Measurements from ENCODE around the gene CDKN1B.
A peak's percentile ranks its signal among the peaks of the same experiment; 100 is the strongest.

The CDKN1B gene

DNA sequence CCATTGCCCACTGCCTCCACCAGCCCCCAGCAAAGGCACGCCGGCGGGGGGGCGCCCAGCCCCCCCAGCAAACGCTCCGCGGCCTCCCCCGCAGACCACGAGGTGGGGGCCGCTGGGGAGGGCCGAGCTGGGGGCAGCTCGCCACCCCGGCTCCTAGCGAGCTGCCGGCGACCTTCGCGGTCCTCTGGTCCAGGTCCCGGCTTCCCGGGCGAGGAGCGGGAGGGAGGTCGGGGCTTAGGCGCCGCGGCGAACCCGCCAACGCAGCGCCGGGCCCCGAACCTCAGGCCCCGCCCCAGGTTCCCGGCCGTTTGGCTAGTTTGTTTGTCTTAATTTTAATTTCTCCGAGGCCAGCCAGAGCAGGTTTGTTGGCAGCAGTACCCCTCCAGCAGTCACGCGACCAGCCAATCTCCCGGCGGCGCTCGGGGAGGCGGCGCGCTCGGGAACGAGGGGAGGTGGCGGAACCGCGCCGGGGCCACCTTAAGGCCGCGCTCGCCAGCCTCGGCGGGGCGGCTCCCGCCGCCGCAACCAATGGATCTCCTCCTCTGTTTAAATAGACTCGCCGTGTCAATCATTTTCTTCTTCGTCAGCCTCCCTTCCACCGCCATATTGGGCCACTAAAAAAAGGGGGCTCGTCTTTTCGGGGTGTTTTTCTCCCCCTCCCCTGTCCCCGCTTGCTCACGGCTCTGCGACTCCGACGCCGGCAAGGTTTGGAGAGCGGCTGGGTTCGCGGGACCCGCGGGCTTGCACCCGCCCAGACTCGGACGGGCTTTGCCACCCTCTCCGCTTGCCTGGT, at the start of gene CDKN1B:
TSS of gene CDKN1B (plus strand) at position 576 of the 793 bp plus-strand sequence. CDS start 472 bp downstream, outside the sequence.
- peak; percentile 63 to 64 for DNase-seq (ENCODE audit: low read depth in 2 of 2)

DNA sequence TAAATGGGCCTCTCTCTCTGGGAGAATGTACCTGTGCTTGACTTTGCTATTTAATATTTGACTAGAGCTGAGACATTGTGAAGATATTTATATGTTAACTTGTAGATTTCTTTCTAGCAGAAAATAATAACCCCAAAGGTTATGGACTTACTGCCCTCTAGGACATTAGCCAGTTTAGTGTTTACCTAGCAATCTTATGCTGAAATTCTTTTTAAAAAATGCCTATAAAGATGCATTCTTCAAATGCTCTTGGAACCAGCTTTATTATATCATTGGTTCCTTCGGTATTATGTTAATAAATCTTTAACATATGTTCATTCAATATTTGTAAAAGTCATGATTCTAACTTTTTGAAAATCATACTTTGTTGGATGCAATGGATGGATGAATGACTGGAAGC, 49.2 kb upstream of the CDKN1B start:
- DNase-seq (ENCODE audit: low read depth in 2 of 2): no peak

DNA sequence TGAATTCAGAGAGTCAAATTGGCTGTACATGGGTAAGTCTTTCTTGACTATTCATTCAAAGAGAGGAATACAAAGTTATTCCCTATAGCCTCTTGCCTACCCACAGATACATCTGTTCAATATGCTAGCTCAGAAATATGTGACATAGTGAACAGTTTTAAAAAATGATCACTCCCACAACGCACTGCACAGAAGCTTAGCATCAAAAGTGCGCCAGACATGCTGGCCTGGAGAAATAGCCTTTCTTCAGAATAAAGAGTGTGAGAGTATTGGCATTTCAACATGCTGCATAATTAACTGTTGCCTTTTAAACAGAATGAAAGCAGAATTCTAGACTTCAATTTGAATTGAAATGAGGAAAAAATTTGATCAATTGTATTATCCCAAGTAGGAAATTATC, 48.1 kb upstream of the CDKN1B start:
- DNase-seq (ENCODE audit: low read depth in 2 of 2): no peak

DNA sequence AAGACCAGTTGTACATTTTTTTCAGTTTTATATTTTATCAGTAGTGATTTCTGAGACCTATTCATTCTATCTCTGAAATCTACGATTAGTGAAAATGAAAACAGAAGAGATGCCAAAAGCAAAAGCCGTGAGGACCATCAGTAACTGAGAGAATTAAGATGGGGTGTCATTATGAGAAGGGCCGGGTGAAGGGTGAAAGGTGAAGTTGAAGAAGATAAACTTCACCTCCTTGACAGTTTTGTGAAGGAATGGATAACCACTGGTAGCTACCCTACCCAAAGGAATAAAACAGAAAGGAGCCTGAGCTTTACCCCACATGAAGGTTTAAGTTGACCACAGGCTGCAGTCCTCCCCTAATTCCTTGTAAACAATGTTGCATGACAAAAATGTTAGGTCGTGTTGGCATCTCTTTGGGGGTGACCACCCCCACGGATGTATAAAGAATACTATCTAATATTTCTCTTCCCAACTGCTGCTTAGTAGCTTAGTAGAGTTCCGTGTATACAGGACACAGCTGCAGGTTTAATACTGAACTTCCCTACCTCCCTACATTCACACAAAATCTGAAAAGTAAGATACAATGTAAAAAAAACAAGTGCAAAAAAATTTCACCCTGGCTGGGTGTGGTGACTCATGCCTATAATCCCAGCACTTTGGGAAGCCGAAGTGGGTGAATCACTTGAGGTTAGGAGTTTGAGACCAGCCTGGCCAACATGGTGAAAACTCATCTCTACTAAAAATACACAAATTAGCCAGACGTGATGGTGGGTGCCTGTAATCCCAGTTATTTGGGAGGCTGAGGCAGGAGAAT, 45.1 kb upstream of the CDKN1B start:
- no peak for DNase-seq (ENCODE audit: low read depth in 2 of 2)

- no peak for DNase-seq (ENCODE audit: low read depth in 2 of 2)
These were observed 43.9 kb upstream of the CDKN1B start for GRCh38 chr12:12673296-12673695.

GRCh38 chr12:12676605-12677004, 40.6 kb upstream of the CDKN1B start:
- DNase-seq (ENCODE audit: low read depth in 2 of 2): no peak

DNA sequence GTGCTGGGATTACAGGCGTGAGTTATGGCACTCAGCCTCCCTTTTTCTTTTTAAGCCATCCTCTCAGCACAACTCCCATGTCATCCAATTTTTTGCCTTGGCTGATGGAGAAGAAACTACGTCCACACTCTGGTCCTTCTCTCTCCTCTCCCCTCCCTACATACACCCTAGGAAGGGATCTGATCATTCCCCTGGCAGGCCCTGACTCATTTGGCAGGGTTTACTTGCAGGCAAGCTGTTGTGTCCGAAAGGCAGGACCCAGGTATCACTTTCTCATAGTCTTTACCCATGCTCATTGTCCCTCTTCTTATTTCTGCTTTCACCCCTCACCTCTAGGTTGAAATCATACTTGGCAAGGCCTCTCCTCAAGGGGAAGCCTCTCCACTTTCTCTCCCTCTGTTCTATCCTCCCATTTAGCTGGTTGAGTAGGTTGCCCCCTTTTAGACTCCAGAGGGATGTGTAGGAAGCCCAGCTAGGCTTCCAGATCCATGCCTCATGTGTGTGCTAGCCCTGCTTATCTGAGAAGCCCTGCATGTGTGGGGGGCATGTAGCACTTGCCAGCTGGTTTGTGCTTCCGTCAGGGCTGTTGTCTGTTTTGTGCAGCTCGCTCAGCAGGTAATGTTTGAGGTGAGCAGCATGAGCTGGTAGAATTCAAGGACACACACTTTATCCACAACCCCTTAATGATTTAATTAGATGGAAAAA, 36.0 kb upstream of the CDKN1B start:
- no peak for DNase-seq (ENCODE audit: low read depth in 2 of 2)

DNA sequence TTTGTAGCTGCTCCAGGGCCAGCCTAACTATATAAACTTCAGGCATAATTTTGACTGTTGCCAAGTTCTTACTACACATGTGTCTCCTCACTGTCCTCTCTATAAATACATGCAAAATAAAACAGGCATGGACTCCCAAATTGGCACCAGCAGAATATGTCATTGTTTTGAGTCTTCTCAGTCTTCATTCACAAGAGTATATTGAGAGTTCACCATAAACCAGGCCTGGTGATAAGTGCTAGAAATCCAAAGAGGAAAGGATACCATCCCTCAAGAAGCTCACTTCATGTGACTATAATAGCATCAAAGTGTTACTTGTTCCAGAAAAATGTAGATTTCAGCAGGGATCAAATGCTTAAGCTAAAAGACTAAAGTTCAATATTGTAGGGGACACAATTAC, 34.9 kb upstream of the CDKN1B start:
- no peak for DNase-seq (ENCODE audit: low read depth in 2 of 2)

GRCh38 chr12:12683136-12683697, 34.0 kb upstream of the CDKN1B start:
- no peak for DNase-seq (ENCODE audit: low read depth in 2 of 2)

GRCh38 chr12:12683725-12684124, 33.4 kb upstream of the CDKN1B start:
- DNase-seq (ENCODE audit: low read depth in 2 of 2): no peak

DNA sequence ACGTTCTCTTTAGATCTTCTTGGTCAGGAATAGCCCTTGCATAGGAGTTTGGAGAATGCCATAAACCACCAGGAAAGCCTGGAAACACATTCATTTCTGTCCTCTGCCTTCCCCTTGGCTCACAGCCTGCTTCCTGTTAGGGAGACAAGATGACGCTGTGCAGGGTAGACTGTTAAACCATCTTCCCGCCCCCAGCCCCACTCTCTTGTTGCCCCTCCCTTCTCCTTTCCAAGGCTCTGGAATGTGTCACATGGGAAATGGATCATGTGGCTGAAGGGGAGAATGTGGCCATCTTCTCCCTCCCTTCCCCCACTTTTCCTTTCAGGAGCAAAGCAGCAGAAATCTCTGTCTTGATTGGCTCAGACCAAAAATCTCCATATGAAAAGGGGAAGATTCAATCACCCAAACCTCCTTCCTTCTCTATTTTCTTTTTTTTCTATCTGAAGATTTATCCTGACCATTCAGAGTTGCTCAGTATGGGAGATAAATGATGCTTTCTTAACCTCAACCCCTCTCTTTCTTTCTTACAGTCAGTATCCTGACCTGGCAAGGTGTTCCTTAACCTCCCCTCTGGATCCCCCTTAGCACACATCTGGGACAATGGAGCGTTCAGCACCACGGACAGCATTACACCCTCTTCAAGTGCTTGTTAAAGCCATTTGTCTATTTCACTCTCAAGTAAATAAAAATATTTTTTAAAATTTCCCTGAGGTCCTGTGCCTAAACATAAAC, 32.6 kb upstream of the CDKN1B start:
- DNase-seq (ENCODE audit: low read depth in 2 of 2): no peak

DNA sequence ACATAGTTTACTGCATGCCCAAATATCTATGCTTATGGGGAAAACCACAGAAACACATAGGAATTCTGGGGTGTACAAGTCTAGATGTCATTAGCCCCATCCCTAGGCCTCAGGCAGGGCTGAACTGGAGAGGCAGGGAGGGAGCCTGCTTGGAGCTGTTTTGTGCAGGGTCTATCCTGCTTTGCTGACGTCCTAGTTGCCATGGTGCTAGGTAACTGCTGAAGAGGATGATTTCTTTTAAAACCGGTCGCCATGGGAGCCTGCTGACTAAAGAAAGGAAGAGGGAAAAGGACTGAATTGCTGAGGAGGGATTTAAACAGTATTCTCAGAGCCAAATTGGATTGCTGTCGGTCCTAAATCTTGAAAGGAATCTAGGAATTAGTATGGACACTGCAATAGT, 31.9 kb upstream of the CDKN1B start:
- no peak for DNase-seq (ENCODE audit: low read depth in 2 of 2)

- DNase-seq (ENCODE audit: low read depth in 2 of 2): no peak
These were observed 30.7 kb upstream of the CDKN1B start for GRCh38 chr12:12686472-12686871.

GRCh38 chr12:12686925-12687324, 30.2 kb upstream of the CDKN1B start:
- no peak for DNase-seq (ENCODE audit: low read depth in 2 of 2)

DNA sequence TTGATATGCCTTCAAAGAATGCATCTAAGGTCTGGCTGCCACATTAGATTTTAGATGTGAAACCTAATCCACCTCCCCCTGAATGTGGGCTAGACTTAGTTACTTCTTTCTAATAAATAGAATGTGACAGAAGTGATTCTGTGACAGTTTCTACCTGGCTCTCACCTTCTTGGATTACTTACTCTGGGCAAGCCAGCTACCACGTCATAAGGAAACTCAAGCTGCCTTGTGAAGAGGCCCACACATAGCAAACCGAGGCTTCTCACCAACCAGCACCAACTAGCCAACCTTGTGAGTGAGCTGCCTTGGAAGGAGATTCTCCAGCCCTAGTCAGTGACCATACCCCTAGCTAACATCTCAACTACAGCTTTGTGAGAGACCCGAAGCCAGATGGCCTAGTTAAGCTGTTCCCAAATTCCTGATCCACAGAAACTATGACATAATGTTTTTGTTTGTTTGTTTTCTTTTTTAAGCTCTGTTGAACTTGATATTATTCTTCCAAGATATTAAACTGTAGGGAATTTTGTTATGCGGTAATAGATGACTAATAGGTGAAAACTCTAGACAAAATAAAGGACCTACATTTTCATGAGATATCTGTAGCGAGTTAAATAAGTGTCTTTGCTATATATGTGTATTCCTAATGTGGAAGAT, 27.4 kb upstream of the CDKN1B start:
- no peak for DNase-seq (ENCODE audit: low read depth in 2 of 2)

DNA sequence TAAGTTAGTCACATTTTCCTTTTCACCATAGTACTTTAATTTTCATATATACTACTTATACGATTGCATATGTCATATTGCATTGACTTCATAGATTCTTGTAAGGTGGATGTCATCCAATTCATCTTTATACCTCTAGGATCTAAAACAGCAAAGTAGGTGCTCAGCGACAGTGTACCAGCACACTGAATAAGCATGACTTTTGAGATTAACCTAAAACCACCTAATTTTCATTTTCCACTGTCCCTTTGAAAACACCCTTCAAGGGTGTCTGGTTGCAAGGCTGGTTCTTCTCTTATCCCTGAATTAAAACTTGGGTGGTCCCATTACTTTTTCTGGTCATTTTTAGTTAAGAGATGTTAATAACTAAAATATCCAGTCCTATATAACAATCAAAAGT, 25.6 kb upstream of the CDKN1B start:
- DNase-seq (ENCODE audit: low read depth in 2 of 2): no peak

- DNase-seq (ENCODE audit: low read depth in 2 of 2): no peak
These were observed 24.0 kb upstream of the CDKN1B start for GRCh38 chr12:12693111-12693671.

- peak; percentile 67 to 79 for DNase-seq (ENCODE audit: low read depth in 2 of 2)
These were observed 20.4 kb upstream of the CDKN1B start for GRCh38 chr12:12696562-12697383.

GRCh38 chr12:12699345-12699744, 17.8 kb upstream of the CDKN1B start:
- DNase-seq (ENCODE audit: low read depth in 2 of 2): no peak

GRCh38 chr12:12700254-12700653, 16.9 kb upstream of the CDKN1B start:
- no peak for DNase-seq (ENCODE audit: low read depth in 2 of 2)

Data from stimulated activated CD4-positive, alpha-beta T cell treated with anti-CD3 and anti-CD28 coated beads, Interleukin-1b, Interleukin-23, amount 100 ng/mL, for 1 hour (primary cell).